ENCODE data around the gene GJA1. TPM values are rescaled to one million over a fixed set of nuclear protein-coding genes. Genes with fewer than 3 reads are reported as not detected.

Gene GJA1
- total RNA-seq, 4 donors from 2014 or later, result 6.8 to 10.8 (median 9.2) TPM

DNA sequence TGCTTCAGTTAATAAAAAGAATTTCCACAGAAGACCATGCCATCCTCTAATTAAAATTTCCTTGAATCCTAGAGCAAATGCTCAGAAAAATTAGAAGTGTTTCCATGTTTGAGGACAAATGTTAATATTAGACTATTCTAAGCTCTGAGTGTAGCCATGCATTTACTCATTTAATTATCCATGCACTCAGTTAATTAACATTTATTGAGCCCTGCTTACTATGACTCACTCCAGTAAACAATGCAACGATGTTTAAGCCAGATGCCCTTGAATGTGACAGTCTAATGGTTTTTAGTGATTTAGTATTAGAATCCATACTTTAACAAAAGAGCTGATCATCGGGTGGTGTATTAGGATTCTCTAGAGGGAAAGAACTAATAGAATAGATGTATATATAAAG, 37.3 kb upstream of the GJA1 start:
- intact Hi-C loops (cut with DNase I; ENCODE audit: low total_unique reads), result no loop called here
- Histone ChIP-seq H3K4me1 (no peaks in the 10 kb centered on the region), H3K9me3 (no peaks in the 10 kb centered on the region), H3K27me3 (no peaks in the 10 kb centered on the region), H3K36me3 (no peaks in the 10 kb centered on the region), H3K4me3 (no peak overlapping the region), H3K27ac (no peak overlapping the region)
- DNase-seq (no peak), ATAC-seq (no peak)
- TF ChIP-seq, protein P1, sequence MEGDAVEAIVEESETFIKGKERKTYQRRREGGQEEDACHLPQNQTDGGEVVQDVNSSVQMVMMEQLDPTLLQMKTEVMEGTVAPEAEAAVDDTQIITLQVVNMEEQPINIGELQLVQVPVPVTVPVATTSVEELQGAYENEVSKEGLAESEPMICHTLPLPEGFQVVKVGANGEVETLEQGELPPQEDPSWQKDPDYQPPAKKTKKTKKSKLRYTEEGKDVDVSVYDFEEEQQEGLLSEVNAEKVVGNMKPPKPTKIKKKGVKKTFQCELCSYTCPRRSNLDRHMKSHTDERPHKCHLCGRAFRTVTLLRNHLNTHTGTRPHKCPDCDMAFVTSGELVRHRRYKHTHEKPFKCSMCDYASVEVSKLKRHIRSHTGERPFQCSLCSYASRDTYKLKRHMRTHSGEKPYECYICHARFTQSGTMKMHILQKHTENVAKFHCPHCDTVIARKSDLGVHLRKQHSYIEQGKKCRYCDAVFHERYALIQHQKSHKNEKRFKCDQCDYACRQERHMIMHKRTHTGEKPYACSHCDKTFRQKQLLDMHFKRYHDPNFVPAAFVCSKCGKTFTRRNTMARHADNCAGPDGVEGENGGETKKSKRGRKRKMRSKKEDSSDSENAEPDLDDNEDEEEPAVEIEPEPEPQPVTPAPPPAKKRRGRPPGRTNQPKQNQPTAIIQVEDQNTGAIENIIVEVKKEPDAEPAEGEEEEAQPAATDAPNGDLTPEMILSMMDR (IDR thresholded peaks at IDR 0.05 in 4 of 5, conservative IDR thresholded peaks at IDR 0.05 in 1 of 5), result no peak
- TF ChIP-seq POLR2A (IDR thresholded peaks at IDR 0.05), result no peak
- in situ Hi-C loops (cut with MboI; ENCODE audit: low sequenced_read_pairs in 4 of 4), result no loop called here

- Histone ChIP-seq H3K4me1 (no peaks in the 10 kb centered on the region), H3K27me3 (no peaks in the 10 kb centered on the region), H3K27ac (no peak overlapping the region), H3K4me3 (no peak overlapping the region), H3K36me3 (no peaks in the 10 kb centered on the region), H3K9me3 (no peaks in the 10 kb centered on the region)
- no peak for TF ChIP-seq POLR2A (IDR thresholded peaks at IDR 0.05)
- TF ChIP-seq, protein P1 (IDR thresholded peaks at IDR 0.05 in 4 of 5, conservative IDR thresholded peaks at IDR 0.05 in 1 of 5), result no peak
- in situ Hi-C loops (cut with MboI; ENCODE audit: low sequenced_read_pairs in 4 of 4), result no loop called here
- DNase-seq (no peak), ATAC-seq (no peak)
- intact Hi-C loops (cut with DNase I; ENCODE audit: low total_unique reads), result no loop called here
Measured at GRCh38 chr6:121399966-121400365, 35.5 kb upstream of the GJA1 start.

DNA sequence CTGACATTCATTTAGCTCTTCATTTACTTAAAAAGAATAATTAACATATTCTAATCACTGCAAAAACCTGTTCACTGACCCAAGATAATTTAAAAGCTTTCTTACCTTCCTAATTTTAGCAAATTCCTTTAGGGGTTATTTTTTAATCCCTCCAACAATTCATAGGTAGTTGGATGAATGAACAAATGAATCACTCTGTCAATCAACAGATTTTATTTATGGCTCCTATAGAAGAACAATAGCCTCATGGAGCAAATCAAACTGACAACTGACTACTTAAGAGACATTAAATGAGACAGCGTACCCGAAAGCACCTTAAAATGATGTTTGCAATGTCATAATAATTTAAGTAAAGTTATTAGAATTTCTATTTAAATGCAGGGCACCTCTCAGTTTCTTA, 31.5 kb upstream of the GJA1 start:
- H3K36me3 ChIP-seq, result no peaks in the 10 kb centered on the region
- ATAC-seq (no peak), DNase-seq (no peak)
- no peak for TF ChIP-seq POLR2A (IDR thresholded peaks at IDR 0.05)
- TF ChIP-seq, protein P1 (IDR thresholded peaks at IDR 0.05 in 4 of 5, conservative IDR thresholded peaks at IDR 0.05 in 1 of 5), result no peak
- intact Hi-C loops (cut with DNase I; ENCODE audit: low total_unique reads), result no loop called here
- in situ Hi-C loops (cut with MboI; ENCODE audit: low sequenced_read_pairs in 4 of 4), result no loop called here
- no peak overlapping the region for H3K4me3 ChIP-seq
- H3K27ac ChIP-seq, result no peak overlapping the region
- H3K4me1 ChIP-seq, result no peaks in the 10 kb centered on the region
- no peaks in the 10 kb centered on the region for H3K9me3 ChIP-seq
- no peaks in the 10 kb centered on the region for H3K27me3 ChIP-seq

DNA sequence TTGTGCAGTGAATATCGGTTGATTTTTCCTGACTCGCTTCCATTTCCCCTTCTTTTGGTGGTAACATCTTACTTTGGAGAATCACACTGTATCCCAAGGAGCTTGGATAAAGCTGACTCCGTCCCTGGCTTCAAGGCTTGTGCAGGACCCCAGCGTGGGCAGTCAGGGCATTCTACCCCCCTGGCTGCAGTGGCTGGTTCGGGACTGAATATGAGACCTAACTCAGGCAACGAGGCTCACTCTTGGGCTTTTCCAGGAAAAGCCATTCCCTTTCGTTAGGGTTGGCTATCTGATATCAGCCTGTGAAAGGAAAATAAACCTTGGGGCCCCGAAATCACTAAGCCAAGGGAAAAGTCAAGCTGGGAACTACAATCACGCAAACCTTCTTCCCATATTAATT, 30.1 kb upstream of the GJA1 start:
- no peaks in the 10 kb centered on the region for H3K27me3 ChIP-seq
- H3K36me3 ChIP-seq, result no peaks in the 10 kb centered on the region
- in situ Hi-C loops (cut with MboI; ENCODE audit: low sequenced_read_pairs in 4 of 4) (no loop called here), intact Hi-C loops (cut with DNase I; ENCODE audit: low total_unique reads) (no loop called here)
- no peak for DNase-seq
- no peaks in the 10 kb centered on the region for H3K9me3 ChIP-seq
- no peak overlapping the region for H3K4me3 ChIP-seq
- TF ChIP-seq, protein P1 (IDR thresholded peaks at IDR 0.05 in 4 of 5, conservative IDR thresholded peaks at IDR 0.05 in 1 of 5), result no peak
- no peak for TF ChIP-seq POLR2A (IDR thresholded peaks at IDR 0.05)
- ATAC-seq, result no peak
- no peak overlapping the region for H3K27ac ChIP-seq
- H3K4me1 ChIP-seq, result no peaks in the 10 kb centered on the region

DNA sequence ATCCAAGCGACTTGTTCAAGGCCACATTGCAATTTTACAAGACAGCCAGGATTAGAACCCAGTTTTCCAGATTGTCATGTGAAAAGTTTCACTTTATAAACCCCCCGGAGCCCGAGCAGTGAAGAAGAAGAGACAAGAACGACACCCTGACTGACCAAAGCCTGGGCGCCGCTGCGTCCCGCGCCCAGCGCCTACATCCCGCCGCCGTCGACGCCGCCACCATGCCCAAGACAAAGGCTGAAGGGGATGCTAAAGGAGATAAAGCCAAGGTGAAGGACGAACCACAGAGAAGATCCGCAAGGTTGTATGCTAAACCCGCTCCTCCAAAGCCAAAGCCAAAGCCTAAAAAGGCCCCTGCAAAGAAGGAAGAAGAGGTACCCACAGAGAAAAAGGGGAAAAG, 27.1 kb upstream of the GJA1 start:
- no peaks in the 10 kb centered on the region for H3K4me1 ChIP-seq
- TF ChIP-seq POLR2A (IDR thresholded peaks at IDR 0.05), result no peak
- TF ChIP-seq, protein P1 (IDR thresholded peaks at IDR 0.05 in 4 of 5, conservative IDR thresholded peaks at IDR 0.05 in 1 of 5), result no peak
- no peak overlapping the region for H3K27ac ChIP-seq
- H3K9me3 ChIP-seq, result no peaks in the 10 kb centered on the region
- in situ Hi-C loops (cut with MboI; ENCODE audit: low sequenced_read_pairs in 4 of 4), result no loop called here
- intact Hi-C loops (cut with DNase I; ENCODE audit: low total_unique reads), result no loop called here
- no peaks in the 10 kb centered on the region for H3K36me3 ChIP-seq
- no peaks in the 10 kb centered on the region for H3K27me3 ChIP-seq
- no peak for ATAC-seq
- H3K4me3 ChIP-seq, result no peak overlapping the region
- DNase-seq, result no peak
